K562 (cell line): ENCODE results near the gene ULK1. TPM values are rescaled to one million over a fixed set of nuclear protein-coding genes. Genes with fewer than 3 reads are reported as not detected.

Experiments used
- ATAC-seq: fragments of 200-7000 bp; cut with Tn5 transposase; 3 replicates; pipeline ENCODE4 v1.9.1; 2020; ENCODE audit warnings: moderate library complexity
- BruUV-seq: library from RNA; stranded (reverse); fragments of 400-500 nt; replicated peaks from 2 replicates; lab custom pipeline; 2021; lab: Mats Ljungman, UMichigan
- CTCF ChIA-PET: fragments of 300-600 bp; formaldehyde crosslinking; extraction: SDS; loops from one replicate; lab custom pipeline; 2021; ENCODE audit warnings: low intra/inter-chr PET ratio; lab: Yijun Ruan, JAX
- POLR2A ChIA-PET: fragments of 300-600, 350-650 bp; sonication (Branson Sonifier 250); formaldehyde crosslinking; extraction: SDS; loops from one replicate; lab custom pipeline; 2021; ENCODE audit warnings: antibody characterized with exemption, inconsistent platforms; lab: Yijun Ruan, JAX
- DNase-seq, 4 experiments: peaks; one replicate each; pipeline versions ENCODE4 v3.0.0 to v3.0.0-alpha.2; 2011 to 2018; ENCODE audit warnings: low spot score in 3 of 4, mixed read lengths in 3 of 4; ENCODE audit errors: extremely low read depth in 1 of 4
- FAIRE-seq: peaks from 2 replicates; lab custom pipeline; 2011; peaks lifted over from hg19 to GRCh38; lab: Jason Lieb, UNC
- H2AFZ ChIP-seq: 2 replicates; pipeline ENCODE4 v1.6.0; 2011; ENCODE audit warnings: low read depth, low read length, control low read depth, inconsistent platforms
- H3K27ac ChIP-seq: fragments of 200-600 bp; 3 replicates; pipeline ENCODE4 v1.8.0; 2011; ENCODE audit warnings: low read depth, mild to moderate bottlenecking, control low read depth, inconsistent platforms, low read length, moderate library complexity, mixed read lengths; ENCODE audit errors: extremely low read depth
- H3K27me3 ChIP-seq, 2 experiments: fragments of 300-600 bp in 1 of 2; 2 replicates in 1 of 2; 3 replicates in 1 of 2; pipeline versions ENCODE4 v1.6.0 to v1.8.0; 2011; ENCODE audit warnings: inconsistent platforms in 2 of 2, low read length in 2 of 2, mild to moderate bottlenecking in 1 of 2, mixed read lengths in 1 of 2, moderate library complexity in 1 of 2; ENCODE audit not compliant: control insufficient read depth in 2 of 2, insufficient read depth in 2 of 2
- H3K36me3 ChIP-seq: fragments of 300-600 bp; 3 replicates; pipeline ENCODE4 v1.8.0; 2011; ENCODE audit warnings: mild to moderate bottlenecking, low read length, inconsistent platforms; ENCODE audit not compliant: control insufficient read depth, insufficient read depth
- H3K4me1 ChIP-seq, 2 experiments: fragments of 200-600 bp in 1 of 2; replicated peaks in 1 of 2; 2 replicates in 1 of 2; 3 replicates in 1 of 2; pipeline versions ENCODE4 v1.5.1 to v1.8.0; 2011; ENCODE audit warnings: inconsistent platforms in 2 of 2, low read length in 2 of 2, mild to moderate bottlenecking in 1 of 2, mixed read lengths in 1 of 2, moderate library complexity in 1 of 2; ENCODE audit not compliant: control insufficient read depth in 2 of 2, insufficient read depth in 2 of 2
- H3K4me2 ChIP-seq: 2 replicates; pipeline ENCODE4 v1.6.1; 2011; ENCODE audit warnings: low read length, control low read depth, inconsistent platforms, mixed read lengths; ENCODE audit not compliant: insufficient read depth
- H3K4me3 ChIP-seq: fragments of 200-600 bp; sonication (generic), shearing (Covaris generic); 2 replicates; pipeline ENCODE4 v1.5.1; 2016; ENCODE audit warnings: control low read depth, inconsistent platforms
- H3K79me2 ChIP-seq: fragments of 200-600 bp; 3 replicates; pipeline ENCODE4 v1.8.0; 2011; ENCODE audit warnings: low read length, inconsistent platforms; ENCODE audit not compliant: control insufficient read depth, insufficient read depth
- H3K9ac ChIP-seq, 2 experiments: 2 replicates each; pipeline versions ENCODE4 v1.6.0 to v1.6.1; 2011; ENCODE audit warnings: low read depth in 2 of 2, low read length in 2 of 2, control low read depth in 1 of 2, inconsistent platforms in 1 of 2, mild to moderate bottlenecking in 1 of 2, mixed read lengths in 1 of 2; ENCODE audit not compliant: insufficient read depth in 1 of 2
- H3K9me1 ChIP-seq: one replicate; pipeline ENCODE4 v1.6.0; 2011; ENCODE audit warnings: inconsistent platforms, mild to moderate bottlenecking, low read length, moderate library complexity; ENCODE audit not compliant: control insufficient read depth, insufficient read depth
- H3K9me3 ChIP-seq: replicated peaks from 2 replicates; pipeline ENCODE4 v1.5.1; 2011; ENCODE audit warnings: low read depth, low read length, inconsistent platforms; ENCODE audit not compliant: control insufficient read depth, insufficient read depth
- H4K20me1 ChIP-seq: replicated peaks from 2 replicates; pipeline ENCODE4 v1.6.1; 2011; ENCODE audit warnings: low read length, inconsistent platforms, mixed read lengths; ENCODE audit not compliant: control insufficient read depth, insufficient read depth
- ATF3 ChIP-seq, 2 experiments: fragments of 450-650 bp in 1 of 2; sonication (generic) in 1 of 2; formaldehyde crosslinking in 1 of 2; IDR thresholded peaks in 1 of 2; conservative IDR thresholded peaks in 1 of 2; 2 replicates each; pipeline versions ENCODE4 v1.6.1 to v1.8.1; 2016 to 2023; ENCODE audit warnings: mild to moderate bottlenecking in 2 of 2, moderate library complexity in 2 of 2, inconsistent platforms in 1 of 2, missing genetic modification reagents in 1 of 2
- ATF7 ChIP-seq: fragments of 450-650 bp; IDR thresholded peaks from 2 replicates; pipeline ENCODE4 v1.7.1; 2014; ENCODE audit warnings: mild to moderate bottlenecking, moderate library complexity
- BCLAF1 ChIP-seq, 2 experiments: fragments of 450-650 bp in 1 of 2; IDR thresholded peaks; 2 replicates each; pipeline ENCODE4 v1.6.1; 2011 to 2017; ENCODE audit warnings: low read depth in 2 of 2, antibody characterized with exemption in 1 of 2, borderline replicate concordance in 1 of 2, low read length in 1 of 2, mild to moderate bottlenecking in 1 of 2, mixed read lengths in 1 of 2; ENCODE audit not compliant: control insufficient read depth in 1 of 2
- CTBP1 ChIP-seq: fragments of 450-650 bp; IDR thresholded peaks from 2 replicates; pipeline ENCODE4 v1.6.1; 2016; ENCODE audit warnings: borderline replicate concordance
- JUN ChIP-seq, 2 experiments: sonication (generic) in 1 of 2; formaldehyde crosslinking in 1 of 2; IDR thresholded peaks; 2 replicates each; pipeline versions ENCODE4 v1.6.1 to v1.8.0; 2012 to 2022; ENCODE audit warnings: borderline replicate concordance in 2 of 2, mild to moderate bottlenecking in 2 of 2, improper control_type of control experiment in 1 of 2, low read depth in 1 of 2, low read length in 1 of 2, missing genetic modification reagents in 1 of 2
- JUND ChIP-seq, 2 experiments: IDR thresholded peaks; 2 replicates in 1 of 2; 3 replicates in 1 of 2; pipeline ENCODE4 v1.6.1; 2011; ENCODE audit warnings: borderline replicate concordance in 2 of 2, low read depth in 2 of 2, low read length in 2 of 2, improper control_type of control experiment in 1 of 2, missing biosample characterization in 1 of 2, missing genetic modification characterization in 1 of 2, missing genetic modification reagents in 1 of 2
- SAFB2 ChIP-seq: fragments of 200-400 bp; formaldehyde crosslinking; IDR thresholded peaks from 2 replicates; pipeline ENCODE4 v1.6.1; 2018; ENCODE audit warnings: borderline replicate concordance, low read length, low read depth, moderate library complexity; ENCODE audit not compliant: severe bottlenecking
- TBP ChIP-seq: optimal IDR thresholded peaks from 2 replicates; pipeline ENCODE3; 2011; ENCODE audit warnings: low read depth, low read length, improper control_type of control experiment
- THRB ChIP-seq: fragments of 450-650 bp; formaldehyde crosslinking; conservative IDR thresholded peaks from 2 replicates; pipeline ENCODE4 v1.4.0; 2022; ENCODE audit warnings: mild to moderate bottlenecking, missing genetic modification characterization
- TRIM25 ChIP-seq: fragments of 450-650 bp; IDR thresholded peaks from 2 replicates; pipeline ENCODE4 v1.7.0; 2016; ENCODE audit warnings: borderline replicate concordance
- U2AF1 ChIP-seq: fragments of 200-400 bp; formaldehyde crosslinking; optimal IDR thresholded peaks from 2 replicates; pipeline ENCODE3; 2017; ENCODE audit warnings: mild to moderate bottlenecking, low read depth, low read length, moderate library complexity
- WGBS: fragments of 100-300 bp; shearing (Covaris generic); methylation state at CpG from one replicate; pipeline ENCODE4 v1.1.6; 2016; ENCODE audit warnings: low coverage, mixed read lengths; ENCODE audit not compliant: insufficient coverage; ENCODE audit errors: missing lambda C conversion rate; 5-methylcytosine and 5-hydroxymethylcytosine counted together
- in situ Hi-C: fragments of 300-500 bp; cut with MboI; formaldehyde crosslinking; loops from 4 replicates; pipeline ENCODE4 v1.15.0; 2018; ENCODE audit warnings: inconsistent platforms, mixed read lengths
- intact Hi-C: fragments of 100-400 bp; cut with micrococcal nuclease; formaldehyde crosslinking; loops from 2 replicates; pipeline ENCODE4 v1.14.2; 2022
- polyA plus RNA-seq, 8 experiments: library from polyadenylated mRNA; depleted of rRNA in 4 of 8; stranded (reverse) in 5 of 8; unstranded in 3 of 8; fragments of >200 nt; fragmentation: Nextera tagmentation in 2 of 8; fragmentation: Illumina TruSeq in 1 of 8; extraction: Ambion mirVana in 2 of 8; extraction: Trizol in 1 of 8; gene quantifications; 2 replicates each; pipeline versions ENCODE4 v1.2.1 to v1.2.3, GENCODE V29; 2011 to 2014; ENCODE audit warnings: inconsistent platforms in 1 of 8, missing spikeins in 1 of 8
- total RNA-seq, 7 experiments: library from RNA; depleted of rRNA in 6 of 7; stranded (reverse); fragments of >200 nt in 6 of 7; fragmentation: Illumina TruSeq in 2 of 7; extraction: Trizol in 2 of 7; gene quantifications; 2 replicates each; pipeline versions ENCODE4 v1.2.1 to v1.2.3, GENCODE V29; 2011 to 2021; ENCODE audit warnings: low replicate concordance in 1 of 7

Gene ULK1
- total and polyA plus RNA-seq, 9 of the 15 experiments (the other 6 are each of a cell fraction or from before 2014, with no cell fraction given): 0.15 to 29.4 (median 2.5) TPM

- DNase-seq (peak in 1 of 4 experiments; percentile 6), ATAC-seq (peak; percentile 44), FAIRE-seq (no peak)
- H2AFZ ChIP-seq: peak overlapping the region; percentile 20; the same call in 1 of the 2 replicates
- no peak overlapping the region for H3K4me3 ChIP-seq
- H3K9ac ChIP-seq: no peak overlapping the region
- BruUV-seq: no TSS peak
- H4K20me1 ChIP-seq: no peaks in the 10 kb centered on the region
- intact Hi-C loops (no loop called here), in situ Hi-C loops (no loop called here)
- no peaks in the 10 kb centered on the region for H3K27me3 ChIP-seq
- no peaks in the 10 kb centered on the region for H3K79me2 ChIP-seq
- no peaks in the 10 kb centered on the region for H3K9me3 ChIP-seq
- H3K4me1 ChIP-seq: peaks cover 0 to 15% of the 10 kb centered on the region in 2 experiments; a peak in 2 of 5 replicates
- H3K4me2 ChIP-seq: no peak overlapping the region
- WGBS: 22% methylated on average over 16 of the region's 16 CpGs
- ChIA-PET CTCF (no interaction called here), POLR2A (interaction anchor here (1.3 kb wide), 1 partner anchor 8 kb away, joined by 7 read pairs; no protein-coding TSS in a partner anchor)
- H3K27ac ChIP-seq: no peak overlapping the region
- TF ChIP-seq TBP (no peak), THRB (CRISPR knock-in tag) (no peak), ATF7 (peak; percentile 65; the same call in 1 of the 2 replicates), JUN (IDR thresholded peaks at IDR 0.05; ENCODE audit: borderline replicate concordance, low read depth, low read length) (peak; percentile 31; the same call in 1 of the 2 replicates), JUN (CRISPR knock-in tag; IDR thresholded peaks at IDR 0.05; ENCODE audit: borderline replicate concordance) (no peak), SAFB2 (no peak), ATF3 (IDR thresholded peaks at IDR 0.05) (peak; percentile 90), ATF3 (CRISPR knock-in tag; conservative IDR thresholded peaks at IDR 0.05) (no peak), TRIM25 (no peak), U2AF1 (no peak), JUND (IDR thresholded peaks at IDR 0.05; ENCODE audit: borderline replicate concordance, low read depth, low read length) (peak; percentile 32; the same call in 1 of the 2 replicates), JUND (tag; IDR thresholded peaks at IDR 0.05; ENCODE audit: borderline replicate concordance, low read depth, low read length) (peak; percentile 55; the same call in 2 of the 3 replicates), BCLAF1 (IDR thresholded peaks at IDR 0.05; ENCODE audit: borderline replicate concordance in 1 of 2, control insufficient read depth in 1 of 2, low read depth in 2 of 2, low read length in 1 of 2) (no peak), CTBP1 (peak; percentile 22; the same call in 1 of the 2 replicates)
- no peaks in the 10 kb centered on the region for H3K9me1 ChIP-seq
- no peaks in the 10 kb centered on the region for H3K36me3 ChIP-seq
Measured at GRCh38 chr12:131869871-131870418, 24.5 kb upstream of the ULK1 start.
